Esophagus squamous epithelium (tissue), 4 donors: Measurements from ENCODE around the gene RHOH.

Experiments
- CTCF ChIP-seq, 6 experiments: fragments of 450-650 bp in 4 of 6; fragments of 200-600 bp in 2 of 6; sonication (generic) in 2 of 6; IDR thresholded peaks; one replicate each; pipeline ENCODE4 v1.5.1; 2016 to 2019; ENCODE audit warnings: antibody characterized with exemption in 6 of 6, mild to moderate bottlenecking in 4 of 6, moderate library complexity in 4 of 6
- POLR2A ChIP-seq, 4 donors: fragments of 450-650 bp; IDR thresholded peaks; one replicate each; pipeline ENCODE4 v1.6.1; 2017; ENCODE audit warnings: antibody characterized with exemption in 4 of 4, mild to moderate bottlenecking in 4 of 4, moderate library complexity in 3 of 4

- TF ChIP-seq CTCF (IDR thresholded peaks at IDR 0.05) (no peak), POLR2A (IDR thresholded peaks at IDR 0.05) (no peak)
Observed at GRCh38 chr4:40294339-40294738, 97.5 kb downstream of the RHOH start.
